Endothelial cell of umbilical vein (primary cell): ENCODE results near the gene TBC1D8. TPM values are rescaled to one million over a fixed set of nuclear protein-coding genes. Genes with fewer than 3 reads are reported as not detected.

ENCODE experiments used
- BruUV-seq: library from RNA; stranded (reverse); fragments of 400-500 nt; replicated peaks from 2 replicates; lab custom pipeline; 2021; lab: Mats Ljungman, UMichigan
- CTCF ChIA-PET: fragments of 300-600, 350-600 bp; sonication (Branson Sonifier 250); formaldehyde crosslinking; loops from one replicate; lab custom pipeline; 2021; ENCODE audit warnings: antibody characterized with exemption, inconsistent platforms; lab: Charles Lee
- POLR2A ChIA-PET: fragments of 300-600, 350-600 bp; sonication (Branson Sonifier 250); formaldehyde crosslinking; loops from one replicate; lab custom pipeline; 2021; ENCODE audit warnings: antibody characterized with exemption, inconsistent platforms; lab: Charles Lee
- DNase-seq: peaks from one replicate; pipeline ENCODE4 v3.0.0-alpha.2; 2011; ENCODE audit warnings: low read depth, low spot score
- FAIRE-seq: peaks from 2 replicates; lab custom pipeline; 2011; peaks lifted over from hg19 to GRCh38; lab: Jason Lieb, UNC
- H2AFZ ChIP-seq: 2 replicates; pipeline ENCODE4 v1.6.0; 2012; ENCODE audit warnings: low read depth, low read length, control low read depth, inconsistent platforms
- H3K27ac ChIP-seq: 2 replicates; pipeline ENCODE4 v1.5.1; 2011; ENCODE audit warnings: low read depth, mild to moderate bottlenecking, control low read depth, low read length, moderate library complexity; ENCODE audit not compliant: insufficient read depth
- H3K27me3 ChIP-seq, 2 experiments: 2 replicates each; pipeline versions ENCODE4 v1.6.0 to v1.6.1; 2011; ENCODE audit warnings: low read length in 2 of 2, mixed read lengths in 1 of 2; ENCODE audit not compliant: control insufficient read depth in 2 of 2, insufficient read depth in 2 of 2
- H3K36me3 ChIP-seq, 2 experiments: 2 replicates in 1 of 2; 3 replicates in 1 of 2; pipeline ENCODE4 v1.5.1; 2011; ENCODE audit warnings: low read length in 2 of 2, mild to moderate bottlenecking in 1 of 2, moderate library complexity in 1 of 2; ENCODE audit not compliant: control insufficient read depth in 2 of 2, insufficient read depth in 2 of 2; ENCODE audit errors: extremely low read depth in 1 of 2
- H3K4me1 ChIP-seq: 3 replicates; pipeline ENCODE4 v1.5.1; 2011; ENCODE audit warnings: mild to moderate bottlenecking, low read length; ENCODE audit not compliant: control insufficient read depth, insufficient read depth; ENCODE audit errors: extremely low read depth
- H3K4me2 ChIP-seq: 2 replicates; pipeline ENCODE4 v1.6.1; 2011; ENCODE audit warnings: low read length, control low read depth, mixed read lengths; ENCODE audit not compliant: insufficient read depth
- H3K4me3 ChIP-seq, 3 experiments: fragments of 200-600 bp in 1 of 3; sonication (generic), shearing (Covaris generic) in 1 of 3; replicated peaks in 1 of 3; 2 replicates each; pipeline ENCODE4 v1.5.1; 2011 to 2016; ENCODE audit warnings: control low read depth in 3 of 3, low read length in 3 of 3, mild to moderate bottlenecking in 2 of 3, inconsistent platforms in 1 of 3, low read depth in 1 of 3, moderate library complexity in 1 of 3; ENCODE audit not compliant: insufficient read depth in 1 of 3
- H3K79me2 ChIP-seq: 2 replicates; pipeline ENCODE4 v1.6.0; 2012; ENCODE audit warnings: low read length, inconsistent platforms; ENCODE audit not compliant: control insufficient read depth, insufficient read depth
- H3K9ac ChIP-seq: replicated peaks from 2 replicates; pipeline ENCODE3; 2011; ENCODE audit warnings: low read length, control low read depth; ENCODE audit not compliant: insufficient read depth; ENCODE audit errors: extremely low read depth
- H3K9me1 ChIP-seq: replicated peaks from 3 replicates; pipeline ENCODE4 v1.6.0; 2011; ENCODE audit warnings: mild to moderate bottlenecking, low read length; ENCODE audit not compliant: control insufficient read depth, insufficient read depth; ENCODE audit errors: extremely low read depth
- H3K9me3 ChIP-seq: replicated peaks from 2 replicates; pipeline ENCODE4 v1.5.1; 2012; ENCODE audit warnings: low read length, inconsistent platforms; ENCODE audit not compliant: control insufficient read depth, insufficient read depth
- H4K20me1 ChIP-seq: replicated peaks from 2 replicates; pipeline ENCODE3; 2011; ENCODE audit warnings: mild to moderate bottlenecking, low read length; ENCODE audit not compliant: control insufficient read depth, insufficient read depth; ENCODE audit errors: extremely low read depth
- CTCF ChIP-seq, 2 donors: IDR thresholded peaks; 1 replicate in 1 of 2; 2 replicates in 1 of 2; pipeline ENCODE4 v1.5.1; 2011; ENCODE audit warnings: low read length in 2 of 2, mild to moderate bottlenecking in 2 of 2, moderate library complexity in 2 of 2, control low read depth in 1 of 2, inconsistent platforms in 1 of 2, low read depth in 1 of 2; ENCODE audit not compliant: insufficient read depth in 1 of 2; ENCODE audit errors: extremely low read depth in 1 of 2
- EZH2 ChIP-seq: IDR thresholded peaks from 2 replicates; pipeline ENCODE4 v1.6.1; 2012; ENCODE audit warnings: borderline replicate concordance, low read depth, mild to moderate bottlenecking, moderate library complexity, low read length, inconsistent platforms; ENCODE audit not compliant: severe bottlenecking
- FOS ChIP-seq: IDR thresholded peaks from 2 replicates; pipeline ENCODE4 v1.6.1; 2011; ENCODE audit warnings: mild to moderate bottlenecking, low read length, moderate library complexity, borderline replicate concordance; ENCODE audit not compliant: insufficient read depth
- GATA2 ChIP-seq: IDR thresholded peaks from 2 replicates; pipeline ENCODE4 v1.7.0; 2011; ENCODE audit warnings: low read depth, mild to moderate bottlenecking, moderate library complexity, mixed read lengths, low read length; ENCODE audit not compliant: insufficient read length, insufficient read depth
- JUN ChIP-seq: IDR thresholded peaks from 2 replicates; pipeline ENCODE4 v1.6.1; 2011; ENCODE audit warnings: borderline replicate concordance, low read depth; ENCODE audit not compliant: insufficient read length, insufficient read depth
- MYC ChIP-seq: IDR thresholded peaks from one replicate; pipeline ENCODE4 v1.6.1; 2011; ENCODE audit warnings: mild to moderate bottlenecking, low read depth, low read length
- POLR2A ChIP-seq: IDR thresholded peaks from 2 replicates; pipeline ENCODE4 v1.6.1; 2012; ENCODE audit warnings: low read depth, mild to moderate bottlenecking, control low read depth, low read length
- POLR2AphosphoS5 ChIP-seq: IDR thresholded peaks from 2 replicates; pipeline ENCODE4 v1.6.1; 2012; ENCODE audit warnings: low read depth, mild to moderate bottlenecking, control low read depth, low read length, moderate library complexity; ENCODE audit not compliant: insufficient read depth
- dilution Hi-C: fragments of 300-500 bp; cut with MboI; formaldehyde crosslinking; loops from one replicate; pipeline ENCODE4 v1.15.0; 2019; ENCODE audit warnings: low sequenced_read_pairs; ENCODE audit not compliant: extremely low pct_ligation_motif_present
- intact Hi-C: fragments of 100-400 bp; cut with micrococcal nuclease; formaldehyde crosslinking; loops from one replicate; pipeline ENCODE4 v1.10.0; 2022
- polyA plus RNA-seq, 4 experiments: library from polyadenylated mRNA; depleted of rRNA in 3 of 4; stranded (reverse) in 3 of 4; unstranded in 1 of 4; fragments of >200 nt; gene quantifications; 2 replicates each; pipeline versions ENCODE4 v1.2.1 to v1.2.3, GENCODE V29; 2011 to 2012; ENCODE audit warnings: missing spikeins in 1 of 4
- total RNA-seq: library from RNA; stranded (reverse); gene quantifications from 2 replicates; pipeline ENCODE4 v1.2.3, GENCODE V29; 2021
- TF ChIP-seq, protein P1 (sequence below): IDR thresholded peaks from 2 replicates; pipeline ENCODE4 v1.6.1; 2011; ENCODE audit not compliant: insufficient read depth, insufficient read length

Gene TBC1D8
- total and polyA plus RNA-seq, 2 donors (not counting 3 experiments of a cell fraction or from before 2014, with no cell fraction given) = 28.5 to 32.1 TPM

- Histone ChIP-seq H3K9ac (no peak overlapping the region), H3K9me3 (no peaks in the 10 kb centered on the region), H3K36me3 (peaks cover 6 to 38% of the 10 kb centered on the region in 2 experiments), H3K4me2 (no peak overlapping the region), H3K27ac (no peak overlapping the region), H3K79me2 (no peaks in the 10 kb centered on the region), H4K20me1 (no peaks in the 10 kb centered on the region), H3K9me1 (no peaks in the 10 kb centered on the region), H3K4me1 (no peaks in the 10 kb centered on the region), H3K4me3 (no peak overlapping the region), H2AFZ (no peak overlapping the region), H3K27me3 (no peaks in the 10 kb centered on the region)
- FAIRE-seq = no peak
- no peak for TF ChIP-seq GATA2
- TF ChIP-seq FOS = no peak
- TF ChIP-seq CTCF (IDR thresholded peaks at IDR 0.05; ENCODE audit: extremely low read depth in 1 of 2, insufficient read depth in 1 of 2, low read depth in 1 of 2, low read length in 2 of 2) = no peak
- no peak for TF ChIP-seq POLR2A
- TF ChIP-seq, protein P1, sequence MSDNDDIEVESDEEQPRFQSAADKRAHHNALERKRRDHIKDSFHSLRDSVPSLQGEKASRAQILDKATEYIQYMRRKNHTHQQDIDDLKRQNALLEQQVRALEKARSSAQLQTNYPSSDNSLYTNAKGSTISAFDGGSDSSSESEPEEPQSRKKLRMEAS = no peak
- no peak for TF ChIP-seq POLR2AphosphoS5
- no peak for TF ChIP-seq EZH2
- no peak for TF ChIP-seq MYC
- TF ChIP-seq JUN = no peak
- dilution Hi-C loops (no loop called here), intact Hi-C loops (no loop called here)
- DNase-seq = no peak
- CTCF ChIA-PET = no interaction called here
- POLR2A ChIA-PET = interaction anchor here (0.7 kb wide), 1 partner anchor 118 kb away, joined by 5 read pairs; no protein-coding TSS in a partner anchor
- no TSS peak for BruUV-seq
These were observed 180.0 kb downstream of the TBC1D8 start for GRCh38 chr2:100971221-100971620.
